OCI-LY1 (cell line): ENCODE measurements around the gene P2RX6.

Experiments used
- H2AFZ ChIP-seq: fragments of 200-600 bp; sonication (generic), shearing (Covaris generic); 2 replicates; pipeline ENCODE4 v1.6.0; 2014; ENCODE audit warnings: antibody characterized with exemption, mild to moderate bottlenecking, low read length
- H3F3A ChIP-seq: fragments of 200-600 bp; sonication (generic), shearing (Covaris generic); 2 replicates; pipeline ENCODE4 v1.6.0; 2014; ENCODE audit warnings: mild to moderate bottlenecking, antibody characterized with exemption, low read length, moderate library complexity; ENCODE audit not compliant: insufficient read depth
- H3K27ac ChIP-seq: fragments of 200-600 bp; sonication (generic); 2 replicates; pipeline ENCODE4 v1.5.1; 2014; ENCODE audit warnings: low read length, mixed run types, mild to moderate bottlenecking, low read depth; ENCODE audit not compliant: poor library complexity, severe bottlenecking
- H3K27me3 ChIP-seq: fragments of 200-600 bp; sonication (generic); 2 replicates; pipeline ENCODE4 v1.6.0; 2014; ENCODE audit warnings: antibody characterized with exemption, mild to moderate bottlenecking, low read length, moderate library complexity; ENCODE audit not compliant: insufficient read depth
- H3K36me3 ChIP-seq: fragments of 200-600 bp; sonication (generic); 2 replicates; pipeline ENCODE4 v1.6.1; 2014; ENCODE audit warnings: mild to moderate bottlenecking, antibody characterized with exemption, low read length, moderate library complexity, mixed read lengths; ENCODE audit not compliant: insufficient read depth
- H3K4me1 ChIP-seq: fragments of 200-600 bp; sonication (generic); 2 replicates; pipeline ENCODE4 v1.5.1; 2014; ENCODE audit warnings: mild to moderate bottlenecking, low read length, moderate library complexity; ENCODE audit not compliant: insufficient read depth, severe bottlenecking
- H3K4me2 ChIP-seq: fragments of 200-600 bp; sonication (generic), shearing (Covaris generic); 2 replicates; pipeline ENCODE4 v1.6.1; 2014; ENCODE audit warnings: low read length
- H3K4me3 ChIP-seq: fragments of 200-600 bp; sonication (generic); 2 replicates; pipeline ENCODE4 v1.5.1; 2014; ENCODE audit warnings: low read length, low read depth, mild to moderate bottlenecking, mixed read lengths; ENCODE audit not compliant: poor library complexity, severe bottlenecking
- H3K79me2 ChIP-seq: fragments of 200-600 bp; shearing (Covaris generic); 2 replicates; pipeline ENCODE4 v1.6.1; 2016; ENCODE audit warnings: mixed run types, low read length, mixed read lengths; ENCODE audit not compliant: insufficient read depth
- H3K9ac ChIP-seq: fragments of 200-600 bp; sonication (generic), shearing (Covaris generic); 2 replicates; pipeline ENCODE4 v1.6.1; 2014; ENCODE audit warnings: mild to moderate bottlenecking, low read length, mixed read lengths
- H3K9me2 ChIP-seq: fragments of 200-600 bp; sonication (generic), shearing (Covaris generic); 2 replicates; pipeline ENCODE4 v1.6.1; 2014; ENCODE audit warnings: low read depth, mild to moderate bottlenecking, low read length, mixed read lengths
- H3K9me3 ChIP-seq: fragments of 200-600 bp; shearing (Covaris generic); 2 replicates; pipeline ENCODE4 v1.6.1; 2014; ENCODE audit warnings: low read length, mixed read lengths
- H4K20me1 ChIP-seq: fragments of 200-600 bp; sonication (generic), shearing (Covaris generic); 2 replicates; pipeline ENCODE4 v1.6.0; 2016; ENCODE audit warnings: mild to moderate bottlenecking, low read length; ENCODE audit not compliant: insufficient read depth
- CTCF ChIP-seq: fragments of 200-600 bp; sonication (generic), shearing (Covaris generic); IDR thresholded peaks from 2 replicates; pipeline ENCODE4 v1.5.1; 2017; ENCODE audit warnings: mild to moderate bottlenecking, antibody characterized with exemption, low read length, moderate library complexity, mixed read lengths
- EZH2 ChIP-seq: fragments of 200-600 bp; sonication (generic), shearing (Covaris generic); IDR thresholded peaks from 2 replicates; pipeline ENCODE4 v1.8.0; 2017; ENCODE audit warnings: borderline replicate concordance, mixed run types, mild to moderate bottlenecking, antibody characterized with exemption, low read length, moderate library complexity, mixed read lengths

The P2RX6 gene

GRCh38 chr22:20977516-20978170 is 37.3 kb upstream of the P2RX6 start:
- Histone ChIP-seq H3K9ac (no peak overlapping the region), H3K27me3 (no peaks in the 10 kb centered on the region; the same call in 1 of the 2 replicates), H3K36me3 (no peaks in the 10 kb centered on the region), H3K9me3 (peaks cover 9% of the 10 kb centered on the region), H3K9me2 (no peaks in the 10 kb centered on the region), H3K79me2 (no peaks in the 10 kb centered on the region), H3K4me3 (no peak overlapping the region), H3K27ac (no peak overlapping the region), H3K4me2 (no peak overlapping the region), H2AFZ (no peak overlapping the region), H3K4me1 (peaks cover 12% of the 10 kb centered on the region), H4K20me1 (no peaks in the 10 kb centered on the region), H3F3A (no peaks in the 10 kb centered on the region)
- TF ChIP-seq CTCF: no peak

DNA sequence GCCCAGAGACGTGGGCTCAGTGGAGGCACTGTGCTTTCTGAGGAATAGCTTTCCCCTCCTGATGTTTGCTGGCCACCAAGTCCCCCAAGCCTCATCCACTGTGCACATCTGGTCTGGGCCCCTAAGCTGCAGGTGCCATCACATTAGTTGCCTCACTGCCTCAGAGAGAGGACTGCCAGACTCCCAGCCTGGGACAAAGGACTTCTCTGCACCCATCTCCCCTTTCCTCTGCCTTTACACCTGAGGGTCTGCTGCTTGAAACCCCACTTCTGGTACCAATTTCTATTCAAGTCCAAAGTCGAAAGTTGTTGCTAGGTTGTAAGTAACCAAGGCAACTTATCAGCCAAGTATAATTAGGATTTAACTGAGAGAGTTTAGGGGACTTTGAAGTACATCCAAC is 36.5 kb upstream of the P2RX6 start:
- H3K4me1 ChIP-seq: peaks cover 20% of the 10 kb centered on the region
- H3K36me3 ChIP-seq: no peaks in the 10 kb centered on the region

GRCh38 chr22:20979243-20979809 is 35.6 kb upstream of the P2RX6 start:
- no peak overlapping the region for H3K27ac ChIP-seq
- no peaks in the 10 kb centered on the region; the same call in 1 of the 2 replicates for H3K27me3 ChIP-seq
- H3K4me1 ChIP-seq: peaks cover 20% of the 10 kb centered on the region
- no peak overlapping the region for H2AFZ ChIP-seq
- no peak overlapping the region for H3K4me3 ChIP-seq
- H3K9me3 ChIP-seq: peaks cover 9% of the 10 kb centered on the region
- H3K79me2 ChIP-seq: no peaks in the 10 kb centered on the region
- no peaks in the 10 kb centered on the region for H3K36me3 ChIP-seq
- H3F3A ChIP-seq: no peaks in the 10 kb centered on the region
- no peaks in the 10 kb centered on the region for H3K9me2 ChIP-seq
- H3K9ac ChIP-seq: no peak overlapping the region
- TF ChIP-seq EZH2 (no peak), CTCF (no peak)
- no peaks in the 10 kb centered on the region for H4K20me1 ChIP-seq
- no peak overlapping the region for H3K4me2 ChIP-seq

More for the DNA sequence above, 36.5 kb upstream of the P2RX6 start:
- H3K27me3 ChIP-seq: no peaks in the 10 kb centered on the region; the same call in 1 of the 2 replicates
- H3F3A ChIP-seq: no peaks in the 10 kb centered on the region
- no peaks in the 10 kb centered on the region for H3K79me2 ChIP-seq
- no peak overlapping the region for H2AFZ ChIP-seq
- no peak overlapping the region for H3K4me2 ChIP-seq
- no peaks in the 10 kb centered on the region for H3K9me2 ChIP-seq
- H4K20me1 ChIP-seq: no peaks in the 10 kb centered on the region
- H3K27ac ChIP-seq: no peak overlapping the region
- no peak overlapping the region for H3K4me3 ChIP-seq
- H3K9me3 ChIP-seq: peaks cover 9% of the 10 kb centered on the region
- no peak overlapping the region for H3K9ac ChIP-seq
- TF ChIP-seq CTCF: no peak
